OCI-LY3 (cell line): ENCODE results near the gene GPRC5D.

ENCODE experiments used
- EZH2phosphoT487 ChIP-seq: fragments of 200-600 bp; shearing (Covaris generic); IDR thresholded peaks from 2 replicates; pipeline ENCODE4 v1.6.1; 2018; ENCODE audit warnings: antibody characterized with exemption, mixed run types, low read depth
- TF ChIP-seq, protein P1 (sequence below): fragments of 200-600, 300-600 bp; sonication (generic); IDR thresholded peaks from 2 replicates; pipeline ENCODE4 v1.5.1; 2014; ENCODE audit warnings: antibody characterized with exemption, low read length, low read depth

DNA sequence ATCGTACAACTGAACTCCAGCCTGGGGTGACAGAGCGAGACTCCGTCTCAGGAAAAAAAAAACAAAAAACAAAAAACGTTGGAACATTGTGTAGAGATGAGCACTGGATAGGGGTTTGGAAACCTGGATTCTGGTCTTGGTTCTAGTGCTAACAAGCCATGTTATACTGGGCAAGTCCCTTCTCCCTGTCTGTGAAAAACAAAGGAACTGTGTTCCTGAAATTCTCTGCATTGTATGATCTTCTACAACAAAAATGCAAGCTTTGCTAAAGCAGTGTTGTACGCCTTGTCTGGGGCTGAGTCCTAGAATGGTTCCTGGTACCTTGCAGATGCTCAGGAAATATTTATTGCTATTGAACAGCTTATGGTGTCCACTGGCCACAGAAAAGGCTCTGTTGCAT, 13.4 kb downstream of the GPRC5D start:
- TF ChIP-seq, protein P1, sequence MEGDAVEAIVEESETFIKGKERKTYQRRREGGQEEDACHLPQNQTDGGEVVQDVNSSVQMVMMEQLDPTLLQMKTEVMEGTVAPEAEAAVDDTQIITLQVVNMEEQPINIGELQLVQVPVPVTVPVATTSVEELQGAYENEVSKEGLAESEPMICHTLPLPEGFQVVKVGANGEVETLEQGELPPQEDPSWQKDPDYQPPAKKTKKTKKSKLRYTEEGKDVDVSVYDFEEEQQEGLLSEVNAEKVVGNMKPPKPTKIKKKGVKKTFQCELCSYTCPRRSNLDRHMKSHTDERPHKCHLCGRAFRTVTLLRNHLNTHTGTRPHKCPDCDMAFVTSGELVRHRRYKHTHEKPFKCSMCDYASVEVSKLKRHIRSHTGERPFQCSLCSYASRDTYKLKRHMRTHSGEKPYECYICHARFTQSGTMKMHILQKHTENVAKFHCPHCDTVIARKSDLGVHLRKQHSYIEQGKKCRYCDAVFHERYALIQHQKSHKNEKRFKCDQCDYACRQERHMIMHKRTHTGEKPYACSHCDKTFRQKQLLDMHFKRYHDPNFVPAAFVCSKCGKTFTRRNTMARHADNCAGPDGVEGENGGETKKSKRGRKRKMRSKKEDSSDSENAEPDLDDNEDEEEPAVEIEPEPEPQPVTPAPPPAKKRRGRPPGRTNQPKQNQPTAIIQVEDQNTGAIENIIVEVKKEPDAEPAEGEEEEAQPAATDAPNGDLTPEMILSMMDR, result no peak
- TF ChIP-seq EZH2phosphoT487, result no peak
